GM20431 (cell line): ENCODE data around the gene ACAP1.
"Not testable (repeated sequence)": the region's sequence is repeated elsewhere in the genome, so short reads cannot be mapped to it uniquely, and the experiment has no call there.

ENCODE experiments used
- in situ Hi-C: fragments of 300-500 bp; cut with MseI, MboI; formaldehyde crosslinking; loops from one replicate; pipeline ENCODE4 v1.15.0; 2020; ENCODE audit warnings: low sequenced_read_pairs; ENCODE audit not compliant: unreplicated experiment

The ACAP1 gene

DNA sequence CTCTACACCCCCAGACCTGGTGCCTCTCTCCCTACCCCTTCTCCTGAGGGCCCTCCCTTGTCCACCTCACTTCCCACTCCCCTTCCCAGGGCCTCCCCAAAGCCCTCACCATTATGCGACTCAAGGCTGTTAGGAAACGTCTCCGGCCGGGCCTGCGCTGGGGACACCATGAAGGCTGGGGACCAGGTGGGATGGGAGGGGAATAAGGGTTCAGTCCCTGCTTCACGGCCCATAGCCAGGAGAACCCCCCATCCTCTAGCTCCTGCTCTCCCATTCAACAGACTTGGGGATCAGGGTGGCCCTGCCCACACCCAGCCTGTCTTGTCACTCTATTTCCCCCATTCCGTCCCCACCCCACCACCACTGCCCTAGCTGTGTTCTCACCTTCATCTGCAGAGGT is 9.3 kb upstream of the ACAP1 start:
- in situ Hi-C loops: no loop called here

DNA sequence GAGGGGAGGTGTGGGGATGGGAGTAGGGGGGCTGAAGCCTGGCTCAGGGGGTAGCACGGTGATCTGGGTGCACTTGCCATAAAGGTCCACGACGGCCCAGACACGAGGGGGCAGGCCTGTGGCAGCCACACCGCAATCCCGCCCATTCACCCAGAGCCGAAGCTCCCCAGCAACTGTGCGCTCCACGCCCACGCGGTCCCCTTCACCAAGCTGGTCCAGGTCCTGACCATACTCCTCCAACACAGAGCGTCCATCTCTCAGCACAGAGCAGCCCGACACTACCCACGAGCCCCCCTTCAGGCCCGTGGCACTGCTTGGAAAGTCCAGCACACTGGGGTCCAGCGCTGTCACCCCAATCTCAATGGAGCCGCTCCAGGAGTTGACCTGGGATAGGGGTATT is 8.8 kb upstream of the ACAP1 start:
- in situ Hi-C loops: no loop called here

DNA sequence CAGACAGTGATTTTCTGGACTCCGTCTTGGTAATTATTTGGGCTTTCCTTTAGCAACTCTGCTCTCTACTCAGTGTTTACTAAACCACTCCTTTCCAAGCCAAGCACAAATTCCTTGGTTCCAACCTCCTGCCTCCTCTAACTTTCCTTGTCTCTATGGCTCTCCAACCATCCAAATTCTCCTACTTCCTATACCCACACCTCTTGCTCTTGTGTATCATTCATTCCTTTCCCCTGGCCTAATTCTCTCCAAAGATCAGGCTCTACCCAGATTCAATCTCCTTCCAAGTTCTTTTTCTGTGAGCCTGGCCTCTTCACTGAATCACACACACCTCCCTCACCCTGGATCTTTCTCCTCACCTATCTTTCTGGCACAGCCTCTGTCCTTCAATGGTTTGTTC is 8.3 kb upstream of the ACAP1 start:
- in situ Hi-C loops: no loop called here

DNA sequence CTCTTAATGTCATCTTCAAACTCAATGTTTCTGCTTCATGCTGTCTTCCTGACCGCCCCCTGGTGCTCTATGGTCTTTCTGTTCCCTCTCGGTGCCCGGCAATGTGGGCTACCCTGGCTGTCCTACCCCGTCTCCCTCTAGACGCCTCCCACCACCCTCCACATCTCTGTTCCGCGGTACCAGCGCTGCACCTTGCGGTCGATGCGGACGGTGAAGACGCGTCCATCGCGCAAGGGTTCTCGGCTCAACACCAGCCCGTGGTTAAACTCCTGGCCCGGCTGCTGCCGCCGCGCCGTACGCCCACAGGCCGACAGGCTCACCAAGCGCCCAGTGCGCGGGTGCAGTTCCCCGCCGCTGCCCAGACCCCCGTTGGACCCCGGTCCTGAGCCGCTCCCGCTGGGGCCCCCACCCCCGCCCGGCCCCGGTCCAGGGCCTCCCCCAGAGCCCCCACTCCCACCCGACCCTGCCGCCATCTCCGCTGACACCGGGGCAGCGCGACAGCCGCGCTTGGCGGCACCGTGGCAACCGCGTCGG is 7.4 kb upstream of the ACAP1 start, which contains the start of gene NEURL4:
Gene NEURL4, minus strand, starts transcription at position 496 of the 534 bp plus-strand sequence. Its CDS starts 23 bp downstream, at position 473.
- in situ Hi-C loops: no loop called here

DNA sequence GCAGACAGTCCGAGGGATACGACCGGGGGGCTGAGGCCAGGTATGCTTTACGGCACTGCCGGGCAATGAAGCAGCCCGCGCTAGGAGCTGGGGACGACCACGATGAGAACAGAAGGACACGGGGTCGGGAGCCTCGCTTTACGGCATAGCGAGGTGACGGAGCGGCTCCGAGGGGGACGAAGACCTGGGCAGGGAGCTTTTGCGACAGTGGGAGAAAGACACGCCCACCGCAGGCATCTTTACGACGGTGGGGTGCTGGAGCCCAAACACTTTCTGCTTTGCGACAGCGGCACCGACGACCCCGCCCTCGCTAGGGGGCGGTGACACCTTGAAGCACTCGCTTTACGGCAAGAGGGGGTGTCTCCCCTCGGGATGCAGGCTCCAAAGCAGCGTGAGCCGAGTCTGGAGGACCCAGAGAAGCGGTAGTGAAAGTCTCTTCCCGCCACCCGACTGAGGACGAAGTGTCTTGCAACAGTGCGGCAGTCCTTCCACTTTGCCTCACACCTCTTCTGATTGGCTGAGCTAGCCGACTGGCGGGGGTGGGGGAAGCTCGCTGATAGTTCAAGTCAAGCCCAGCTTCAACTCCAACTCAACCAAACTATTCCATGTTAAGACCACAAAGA is 6.8 kb upstream of the ACAP1 start:
- in situ Hi-C loops: no loop called here

DNA sequence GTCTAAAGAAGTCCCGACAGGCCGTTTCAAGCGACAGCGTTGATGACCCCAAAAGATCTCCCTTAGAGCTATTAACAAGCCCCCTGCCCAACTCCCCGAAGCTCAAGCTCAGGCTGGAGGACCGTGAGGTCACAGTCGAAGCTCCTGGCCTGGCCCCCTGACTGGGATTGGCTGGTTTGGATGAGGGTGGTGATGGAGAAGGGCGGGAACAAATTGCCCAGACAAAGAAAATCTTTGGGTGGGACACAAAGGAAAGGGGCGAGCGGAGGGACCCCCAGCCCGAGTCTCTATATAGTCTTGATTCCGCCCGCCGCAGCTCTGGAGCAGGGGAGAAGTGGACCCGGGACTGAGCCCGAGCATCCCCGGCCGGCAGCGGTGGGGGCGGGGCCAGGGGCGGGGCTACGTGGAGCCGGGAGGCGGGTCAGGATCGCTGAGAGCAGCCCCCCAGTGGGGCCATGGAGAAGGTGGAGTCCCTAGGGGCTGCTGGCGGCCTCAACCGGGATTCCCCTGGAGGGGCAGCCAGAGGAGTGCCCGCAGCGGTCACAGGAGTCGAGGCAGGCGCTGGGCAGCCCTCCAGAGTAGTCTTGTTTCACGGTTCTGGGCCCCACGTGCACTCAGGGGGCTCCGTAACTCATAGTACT is 6.2 kb upstream of the ACAP1 start:
- in situ Hi-C loops: no loop called here

DNA sequence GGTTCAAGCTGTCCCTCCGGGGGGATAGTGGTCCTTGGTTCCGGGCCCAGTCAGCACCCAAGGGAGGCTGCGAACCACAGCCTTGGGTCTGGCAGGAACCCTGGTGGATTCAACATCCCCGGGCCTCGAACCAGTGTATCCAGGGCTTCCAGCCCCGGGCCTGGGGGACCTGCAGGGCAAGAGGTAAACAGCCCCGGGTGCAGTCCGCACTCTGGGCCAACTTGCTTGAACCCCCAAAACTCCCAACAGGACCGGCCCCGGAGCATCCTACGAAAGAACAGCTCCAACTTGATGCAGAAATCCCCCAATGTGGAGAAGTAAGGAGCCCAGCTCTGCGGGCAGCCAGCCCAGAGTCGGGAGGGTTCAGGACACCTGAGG is 5.7 kb upstream of the ACAP1 start:
- in situ Hi-C loops: no loop called here

DNA sequence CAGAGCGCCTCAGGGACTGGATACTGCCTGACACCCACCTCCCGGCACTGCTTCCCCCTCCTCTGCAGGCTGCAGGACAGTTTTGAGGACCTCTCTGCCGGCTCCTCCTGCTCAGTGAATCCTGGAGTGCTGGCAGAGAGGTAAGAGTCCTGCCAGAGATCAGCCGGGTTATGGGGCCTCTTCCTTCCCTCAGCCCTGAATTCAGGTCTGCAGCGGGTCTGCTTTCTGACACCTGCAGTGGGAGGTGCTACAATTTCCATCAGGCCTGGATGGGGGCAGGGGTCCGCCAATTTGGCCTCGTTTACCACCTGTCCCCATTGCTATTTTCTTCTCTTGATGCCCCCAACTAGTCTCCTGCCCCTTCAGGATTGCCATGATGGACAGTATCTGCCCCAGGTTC is 4.2 kb upstream of the ACAP1 start:
- in situ Hi-C loops: no loop called here

DNA sequence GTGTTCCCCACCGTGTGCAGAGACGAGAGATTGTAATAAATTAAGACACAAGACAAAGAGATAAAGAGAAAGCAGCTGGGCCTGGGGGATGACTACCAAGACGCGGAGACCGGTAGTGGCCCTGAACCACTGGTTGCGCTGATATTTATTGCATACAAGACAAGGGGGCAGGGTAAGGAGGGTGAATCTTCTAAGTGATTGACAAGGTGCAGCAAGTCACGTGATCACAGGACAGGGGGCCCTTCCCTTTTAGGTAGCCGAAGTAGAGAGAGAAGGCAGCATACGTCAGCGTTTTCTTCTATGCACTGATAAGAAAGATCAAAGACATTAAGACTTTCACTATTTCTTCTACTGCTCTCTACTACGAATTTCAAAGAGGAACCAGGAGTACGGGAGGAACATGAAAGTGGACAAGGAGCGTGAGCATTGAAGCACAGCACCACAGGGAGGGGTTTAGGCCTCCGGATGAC is 3.7 kb upstream of the ACAP1 start:
- in situ Hi-C loops: not testable (repeated sequence)

DNA sequence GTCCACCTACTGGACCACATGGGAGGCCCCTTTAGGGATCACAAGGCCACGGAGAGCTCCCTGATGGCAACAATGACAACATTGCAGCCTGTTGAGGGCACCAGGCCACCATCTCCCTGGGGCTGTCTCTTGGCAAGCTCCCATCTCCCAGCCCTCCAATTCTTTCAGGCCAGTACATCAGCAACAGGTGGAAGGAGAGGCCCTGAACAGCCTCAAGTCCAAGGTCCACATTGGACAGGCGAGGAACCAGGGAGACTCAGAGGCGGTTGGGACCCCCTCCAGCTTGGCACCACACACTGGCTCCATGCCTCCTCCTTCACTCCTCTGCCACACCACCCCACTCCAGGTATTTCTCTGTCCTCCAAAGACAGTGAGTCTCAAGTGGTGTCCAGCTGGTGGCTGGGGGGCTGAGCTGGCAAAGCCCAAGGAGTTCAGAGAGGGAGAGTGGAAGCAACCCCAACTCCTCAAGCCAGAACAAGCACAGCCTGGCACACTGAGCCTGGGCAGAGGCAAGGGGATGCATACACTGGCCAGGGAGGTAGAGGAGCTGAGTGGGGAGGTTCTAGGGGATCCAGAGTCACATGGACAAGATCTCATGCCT is 1.3 kb upstream of the ACAP1 start:
- in situ Hi-C loops: no loop called here

DNA sequence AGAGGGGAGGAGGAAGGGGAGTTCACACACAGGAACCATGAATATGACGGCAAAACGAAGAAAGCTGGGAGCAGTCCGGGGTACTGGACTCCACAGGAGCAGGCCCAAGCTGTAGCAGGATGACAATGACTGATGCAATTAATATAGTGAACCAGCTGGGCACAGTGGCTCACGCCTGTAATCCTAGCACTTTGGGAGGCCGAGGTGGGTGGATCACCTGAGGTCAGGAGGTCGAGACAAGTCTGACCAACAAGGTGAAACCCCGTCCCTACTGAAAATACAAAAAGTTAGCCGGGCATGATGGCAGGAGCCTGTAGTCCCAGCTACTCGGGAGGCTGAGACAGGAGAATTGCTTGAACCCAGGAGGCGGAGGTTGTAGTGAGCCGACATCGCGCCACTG is 564 bp upstream of the ACAP1 start:
- in situ Hi-C loops: not testable (repeated sequence)

DNA sequence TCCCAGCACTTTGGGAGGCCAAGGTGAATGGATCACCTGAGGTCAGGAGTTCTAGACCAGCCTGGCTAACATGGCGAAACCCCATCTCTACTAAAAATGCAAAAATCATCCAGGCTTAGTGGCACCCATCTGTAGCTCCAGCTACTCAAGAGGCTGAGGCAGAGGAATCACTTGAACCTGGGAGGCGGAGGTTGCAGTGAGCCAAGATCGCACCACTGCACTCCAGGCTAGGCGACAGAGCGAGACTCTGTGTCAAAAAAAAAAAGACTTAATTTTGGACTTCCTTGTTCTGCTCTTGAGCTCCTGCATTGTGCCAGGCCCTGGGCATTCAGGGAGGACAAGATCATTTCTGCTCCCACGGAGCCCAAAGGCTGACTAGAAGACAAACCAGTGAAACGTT is 1.3 kb downstream of the ACAP1 start:
- in situ Hi-C loops: not testable (repeated sequence)

DNA sequence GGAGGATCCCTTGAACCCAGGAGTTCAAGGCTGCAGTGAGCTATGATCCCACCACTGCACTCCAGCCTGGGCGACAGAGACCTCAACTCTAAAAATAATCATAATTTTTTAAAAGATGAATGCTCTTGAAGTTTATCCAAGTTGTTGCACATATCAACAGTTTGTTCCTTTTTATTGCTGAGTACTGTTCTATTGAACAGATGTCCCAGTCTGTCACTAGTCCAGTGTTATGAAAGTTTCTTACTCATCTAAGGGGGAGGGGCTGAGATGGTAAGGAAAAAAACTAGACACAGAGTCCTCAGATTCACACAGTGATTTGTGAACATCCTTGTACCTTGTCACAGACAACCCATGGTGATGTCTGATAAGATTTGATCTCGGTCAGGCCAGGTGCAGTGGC is 3.9 kb downstream of the ACAP1 start:
- in situ Hi-C loops: no loop called here

DNA sequence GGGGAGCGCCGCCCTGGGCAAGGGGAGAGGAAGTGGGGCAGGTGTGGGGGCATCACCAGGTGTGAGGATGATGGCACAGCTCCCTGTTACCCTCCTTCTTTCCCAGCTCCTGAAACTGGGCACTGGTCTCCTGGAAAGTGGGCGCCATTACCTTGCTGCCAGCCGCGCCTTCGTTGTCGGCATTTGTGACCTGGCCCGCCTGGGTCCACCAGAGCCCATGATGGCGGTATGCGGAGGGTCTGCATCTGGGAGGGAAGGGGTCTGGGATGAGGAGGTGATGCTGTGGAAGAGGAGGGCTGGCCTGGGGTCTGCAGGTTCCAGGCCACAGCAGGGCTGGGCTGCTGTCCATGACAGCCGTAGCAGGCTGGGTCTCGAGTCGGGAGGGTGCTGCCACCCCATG is 5.5 kb downstream of the ACAP1 start:
- in situ Hi-C loops: no loop called here

DNA sequence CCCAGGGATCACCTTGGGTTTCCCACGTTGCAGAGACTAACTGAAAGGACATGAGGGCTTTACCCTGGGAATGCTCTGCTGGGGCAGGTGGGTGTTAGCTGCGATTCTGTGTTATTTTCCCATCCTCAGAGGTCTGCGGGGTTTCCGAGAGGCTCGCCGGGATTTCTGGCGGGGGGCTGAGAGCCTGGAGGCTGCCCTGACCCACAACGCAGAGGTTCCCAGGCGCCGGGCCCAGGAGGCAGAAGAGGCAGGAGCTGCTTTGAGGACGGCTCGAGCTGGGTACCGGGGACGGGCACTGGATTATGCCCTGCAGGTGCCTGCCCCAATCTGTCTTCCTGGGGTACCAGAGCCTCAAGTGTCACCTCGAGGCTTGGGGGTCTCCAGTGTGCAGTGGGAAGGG is 6.9 kb downstream of the ACAP1 start:
- in situ Hi-C loops: no loop called here

DNA sequence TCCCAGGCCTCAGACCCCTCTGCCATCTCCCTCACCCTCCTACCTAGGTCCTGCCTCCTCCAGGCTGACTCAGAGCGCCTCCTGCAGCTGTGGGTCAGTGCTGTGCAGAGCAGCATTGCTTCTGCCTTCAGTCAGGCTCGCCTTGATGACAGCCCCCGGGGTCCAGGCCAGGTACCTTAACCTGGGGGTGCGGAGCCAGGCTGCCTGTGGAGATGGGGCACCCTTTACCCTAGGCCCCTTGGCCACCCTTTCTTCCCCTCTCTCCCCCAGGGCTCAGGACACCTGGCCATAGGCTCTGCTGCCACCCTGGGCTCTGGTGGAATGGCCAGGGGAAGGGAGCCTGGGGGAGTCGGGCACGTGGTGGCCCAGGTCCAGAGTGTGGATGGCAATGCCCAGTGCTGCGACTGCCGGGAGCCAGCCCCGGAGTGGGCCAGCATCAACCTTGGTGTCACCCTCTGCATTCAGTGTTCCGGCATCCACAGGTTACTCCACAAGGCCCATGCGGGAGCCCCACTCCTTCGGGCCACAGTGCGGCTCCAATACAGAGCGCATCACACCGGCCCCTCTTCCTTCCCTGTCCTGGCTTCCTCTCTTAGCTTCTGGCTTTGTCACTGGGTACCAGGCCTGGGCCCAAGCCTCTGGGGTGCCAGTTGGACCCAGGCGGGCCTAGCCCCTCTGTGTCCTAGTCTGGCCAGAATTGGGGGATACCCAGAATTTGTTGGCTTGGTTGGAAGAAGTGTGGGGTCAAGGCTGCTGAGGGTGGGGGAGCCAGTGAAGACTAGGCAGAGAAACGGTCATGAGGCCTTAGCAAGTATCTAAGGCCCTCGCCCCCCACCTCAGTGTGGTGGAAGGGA is 10.7 kb downstream of the ACAP1 start:
- in situ Hi-C loops: no loop called here

DNA sequence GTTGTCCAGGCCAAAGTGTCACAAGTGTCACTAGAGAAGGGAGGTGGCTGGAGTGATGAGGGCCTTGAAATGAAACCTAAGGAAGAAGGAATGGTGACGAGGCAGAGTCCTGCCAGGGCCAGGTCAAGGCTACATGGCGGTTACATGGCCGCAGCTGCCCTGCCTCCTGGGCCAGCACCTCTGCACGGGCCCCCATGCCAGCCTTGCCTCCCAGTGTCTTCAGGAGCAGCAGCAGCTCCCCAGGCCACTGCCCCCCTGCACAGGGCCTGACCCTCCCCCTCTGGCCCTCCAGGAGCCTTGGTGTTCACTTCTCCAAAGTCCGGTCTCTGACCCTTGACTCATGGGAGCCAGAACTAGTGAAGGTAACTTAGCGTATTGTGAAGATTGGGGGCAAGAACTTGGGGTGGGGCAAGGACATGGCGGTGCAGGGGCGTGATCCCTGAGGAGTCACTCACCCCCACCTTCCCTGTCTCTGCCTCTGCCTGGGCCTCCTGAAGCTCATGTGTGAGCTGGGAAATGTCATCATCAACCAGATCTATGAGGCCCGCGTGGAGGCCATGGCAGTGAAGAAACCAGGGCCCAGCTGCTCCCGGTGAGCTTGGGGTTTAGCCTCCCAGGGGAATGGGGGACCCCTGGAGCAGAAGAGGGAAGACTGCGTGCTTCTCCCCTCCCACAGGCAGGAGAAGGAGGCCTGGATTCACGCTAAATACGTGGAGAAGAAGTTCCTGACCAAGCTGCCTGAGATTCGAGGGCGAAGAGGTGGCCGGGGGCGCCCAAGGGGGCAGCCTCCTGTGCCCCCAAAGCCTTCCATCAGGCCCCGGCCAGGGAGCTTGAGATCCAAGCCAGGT is 11.5 kb downstream of the ACAP1 start:
- in situ Hi-C loops: no loop called here

DNA sequence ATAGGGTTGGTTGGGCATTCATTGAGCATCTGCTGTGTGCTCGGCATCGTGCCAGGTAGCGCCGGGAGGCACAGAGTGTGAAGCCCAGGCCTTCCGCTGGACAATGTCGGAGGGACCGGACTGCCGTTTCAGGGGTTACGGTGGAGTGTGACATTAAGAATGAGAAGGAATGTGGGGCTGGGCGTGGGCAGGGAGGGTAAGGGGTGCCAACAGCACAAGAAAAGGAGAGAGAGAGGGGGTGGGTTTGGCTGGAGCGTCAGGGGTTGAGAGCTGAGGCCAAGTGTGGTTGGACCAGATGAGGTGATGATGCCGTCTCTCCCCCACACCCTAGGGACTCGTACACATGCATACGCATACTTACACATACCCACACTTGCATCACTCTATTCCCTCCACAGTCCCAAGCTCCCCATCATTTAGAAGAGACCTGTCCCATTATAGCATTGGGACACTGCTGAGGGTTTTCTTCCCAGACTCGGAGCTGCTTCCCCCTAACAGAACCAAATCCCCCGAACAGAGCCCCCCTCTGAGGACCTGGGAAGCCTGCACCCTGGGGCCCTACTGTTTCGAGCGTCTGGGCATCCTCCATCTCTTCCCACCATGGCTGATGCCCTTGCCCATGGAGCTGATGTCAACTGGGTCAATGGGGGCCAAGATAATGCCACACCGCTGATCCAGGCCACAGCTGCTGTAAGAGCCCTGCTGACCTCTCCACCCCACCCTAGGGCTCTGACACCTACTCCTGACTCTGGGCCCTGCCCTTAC is 12.3 kb downstream of the ACAP1 start:
- in situ Hi-C loops: no loop called here
